ENCODE data around the gene TLR9.

Gene TLR9

DNA sequence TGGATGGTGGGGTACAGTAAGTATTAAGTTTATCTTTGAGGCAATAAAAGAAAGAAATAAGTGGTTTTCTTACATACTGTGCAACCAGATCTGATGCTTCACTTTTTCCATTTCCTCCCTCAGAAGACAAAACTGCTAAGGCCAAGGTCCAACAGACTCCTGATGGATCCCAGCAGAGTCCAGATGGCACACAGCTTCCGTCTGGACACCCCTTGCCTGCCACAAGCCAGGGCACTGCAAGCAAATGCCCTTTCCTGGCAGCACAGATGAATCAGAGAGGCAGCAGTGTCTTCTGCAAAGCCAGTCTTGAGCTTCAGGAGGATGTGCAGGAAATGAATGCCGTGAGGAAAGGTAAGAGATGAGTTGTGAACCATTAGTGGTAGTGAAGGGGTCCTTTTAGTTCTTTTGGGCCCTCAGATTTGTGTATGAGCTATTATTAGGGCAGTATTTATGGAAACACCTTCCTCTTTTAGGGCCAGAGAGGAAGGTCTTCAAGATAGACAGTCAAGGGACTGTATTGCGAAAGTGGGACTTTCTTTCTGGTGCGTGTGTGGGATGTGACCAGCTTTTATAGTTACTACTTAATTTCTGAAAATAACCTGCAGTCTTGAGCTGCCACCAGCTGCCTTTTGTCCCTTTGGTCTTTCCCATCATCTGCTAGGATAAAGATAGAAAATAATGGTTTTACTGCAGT lies 22.9 kb downstream of the TLR9 start:
- no peak for DNase-seq (ENCODE audit: low spot score in 2 of 2)
- ATAC-seq = no peak
- peaks cover 68% of the 10 kb centered on the region for H3K4me1 Mint-ChIP-seq
- H3K9me3 Mint-ChIP-seq = no peaks in the 10 kb centered on the region
- peaks cover 100% of the 10 kb centered on the region for H3K36me3 Mint-ChIP-seq
- no peak overlapping the region for H3K4me3 Mint-ChIP-seq
- H3K27ac Mint-ChIP-seq = peak overlapping the region; percentile 72

DNA sequence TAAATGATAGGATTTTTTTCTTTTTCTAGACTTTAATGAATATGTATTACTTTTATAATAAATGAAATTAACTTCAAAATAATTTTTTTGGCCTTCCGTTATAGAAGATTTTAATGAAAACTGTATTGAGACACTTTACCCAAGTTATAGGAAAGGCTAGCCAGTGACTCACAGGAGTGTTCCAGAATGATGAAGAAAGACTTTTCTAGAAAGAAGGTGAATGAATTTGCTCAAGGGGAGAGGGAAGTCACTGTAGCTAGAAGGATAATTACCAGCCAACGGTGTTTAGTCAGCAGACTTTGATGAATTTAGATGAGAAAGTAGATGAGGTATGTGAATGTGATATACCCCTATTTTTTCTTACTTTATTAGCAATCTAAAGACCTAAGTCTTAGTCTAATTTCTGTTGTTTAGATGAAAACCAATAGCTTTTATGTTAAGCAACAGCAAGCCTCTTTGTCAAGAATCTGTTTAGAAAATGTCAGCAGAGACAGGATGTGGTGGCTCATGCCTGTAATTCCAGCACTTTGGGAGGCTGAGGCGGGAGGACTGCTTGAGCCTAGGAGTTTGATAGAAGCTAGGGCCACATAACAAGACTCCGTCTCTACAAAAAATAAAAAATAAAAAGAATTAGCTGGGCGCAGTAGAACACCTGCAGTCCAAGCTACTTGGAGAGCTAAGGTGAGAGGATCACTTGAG lies 24.3 kb downstream of the TLR9 start:
- Mint-ChIP-seq H3K4me3 (no peak overlapping the region), H3K27ac (peak overlapping the region; percentile 72), H3K36me3 (peaks cover 89% of the 10 kb centered on the region), H3K4me1 (peaks cover 82% of the 10 kb centered on the region), H3K9me3 (no peaks in the 10 kb centered on the region)
- ATAC-seq (no peak), DNase-seq (ENCODE audit: low spot score in 2 of 2) (no peak)

DNA sequence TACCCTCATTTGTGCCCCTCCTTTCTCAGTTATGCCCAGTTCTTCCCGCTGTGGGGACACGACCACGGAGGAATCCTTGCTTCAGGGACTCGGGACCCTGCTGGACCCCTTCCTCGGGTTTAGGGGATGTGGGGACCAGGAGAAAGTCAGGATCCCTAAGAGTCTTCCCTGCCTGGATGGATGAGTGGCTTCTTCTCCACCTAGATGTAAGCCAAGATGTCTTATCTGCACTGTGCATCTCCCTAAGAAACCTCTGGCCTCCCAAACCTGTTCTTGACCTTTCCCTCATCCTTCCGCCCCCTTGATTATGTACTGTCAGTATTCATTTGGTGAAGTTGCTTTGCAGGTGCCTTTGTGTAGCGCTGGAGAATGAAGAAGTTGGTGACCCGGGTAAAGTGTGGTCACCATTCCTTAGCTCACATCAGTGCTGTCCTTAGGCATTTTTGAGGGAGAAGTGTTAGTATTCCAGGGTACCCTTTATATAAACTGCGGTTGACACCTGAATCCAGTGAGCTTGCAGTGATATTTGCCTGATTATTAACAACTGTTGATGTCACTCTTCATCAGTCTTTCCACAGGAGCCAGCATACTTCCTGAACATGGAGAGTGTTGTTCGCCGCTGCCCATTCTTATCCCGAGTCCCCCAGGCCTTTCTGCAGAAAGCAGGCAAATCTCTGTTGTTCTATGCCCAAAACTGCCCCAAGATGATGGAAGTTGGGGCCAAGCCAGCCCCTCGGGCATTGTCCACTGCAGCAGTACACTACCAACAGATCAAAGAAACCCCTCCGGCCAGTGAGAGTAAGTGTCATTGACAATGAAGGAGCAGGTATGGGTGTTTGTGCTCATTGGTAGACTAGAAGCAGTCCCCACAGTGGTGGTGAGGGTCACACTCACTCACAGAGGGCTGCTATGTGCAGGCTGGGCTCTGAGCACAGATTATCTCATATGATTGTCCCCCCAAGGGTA lies 26.5 kb downstream of the TLR9 start:
- H3K36me3 Mint-ChIP-seq = peaks cover 67% of the 10 kb centered on the region
- no peak for ATAC-seq
- H3K4me1 Mint-ChIP-seq = peaks cover 72% of the 10 kb centered on the region
- H3K9me3 Mint-ChIP-seq = no peaks in the 10 kb centered on the region
- DNase-seq (ENCODE audit: low spot score in 2 of 2) = no peak
- peak overlapping the region; percentile 100 for H3K4me3 Mint-ChIP-seq
- peak overlapping the region; percentile 99 for H3K27ac Mint-ChIP-seq

DNA sequence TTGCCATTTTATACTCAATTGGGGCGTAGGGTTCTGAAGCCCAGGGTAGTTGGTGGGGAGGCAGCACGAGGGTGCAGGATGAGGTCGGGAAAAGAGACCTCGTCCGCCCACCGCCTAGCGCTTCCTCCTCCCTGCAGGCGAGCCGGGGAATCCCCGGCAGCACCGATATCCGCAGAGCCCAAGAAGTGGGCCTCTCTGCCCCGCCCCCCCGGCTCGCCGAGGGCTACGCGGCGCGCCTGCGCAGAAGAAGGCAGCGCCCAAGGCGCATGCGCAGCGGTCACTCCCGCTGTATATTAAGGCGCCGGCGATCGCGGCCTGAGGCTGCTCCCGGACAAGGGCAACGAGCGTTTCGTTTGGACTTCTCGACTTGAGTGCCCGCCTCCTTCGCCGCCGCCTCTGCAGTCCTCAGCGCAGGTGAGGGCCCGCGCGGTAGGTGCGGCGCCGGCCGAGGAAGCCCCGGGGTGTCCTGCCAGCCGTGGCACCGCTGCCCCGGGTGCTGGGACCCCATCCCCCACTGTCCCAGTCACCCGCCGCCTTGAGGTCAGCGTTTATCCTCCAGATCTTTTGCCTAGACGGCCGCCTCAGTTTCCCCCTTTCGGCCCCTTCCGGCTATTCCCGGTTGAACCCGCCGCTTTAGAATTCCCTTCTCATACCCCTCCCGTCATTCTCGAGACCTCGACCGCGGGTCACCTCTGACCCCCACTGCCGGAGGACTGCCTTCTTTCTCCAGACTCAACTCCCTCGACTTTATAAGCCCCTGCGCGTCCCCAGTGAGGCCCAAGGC lies 27.4 kb downstream of the TLR9 start, which contains the start of gene ALAS1:
TSS of gene ALAS1 (plus strand) at position 319 of the 784 bp plus-strand sequence. CDS start 1,082 bp downstream, outside the sequence.
- H3K4me3 Mint-ChIP-seq = peak within 1 kb of the TSS; percentile 100
- H3K9me3 Mint-ChIP-seq = no peaks in the 10 kb centered on the region
- H3K27ac Mint-ChIP-seq = peak within 1 kb of the TSS; percentile 99
- ATAC-seq = peak; percentile 91
- peaks cover 65% of the 10 kb centered on the region for H3K4me1 Mint-ChIP-seq
- peak; percentile 99 for DNase-seq (ENCODE audit: low spot score in 2 of 2)
- H3K36me3 Mint-ChIP-seq = peaks cover 58% of the 10 kb centered on the region

DNA sequence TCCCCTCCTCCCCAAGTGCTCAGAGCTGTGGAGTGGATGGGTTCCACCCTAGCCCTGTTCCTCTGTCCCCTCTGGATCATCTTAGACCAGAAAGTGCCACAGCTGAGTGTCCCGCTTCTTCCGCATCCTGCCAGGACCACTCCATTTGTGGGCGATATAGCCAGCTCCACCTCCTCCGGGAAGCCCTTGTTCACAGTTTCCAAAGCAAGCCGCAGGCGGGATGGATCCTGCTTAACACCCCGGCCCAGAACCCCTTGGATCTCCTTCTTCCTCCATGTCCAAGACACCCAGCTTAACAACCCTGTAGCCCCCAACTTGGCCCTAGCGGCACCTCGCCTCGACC lies 28.0 kb downstream of the TLR9 start:
- H3K4me3 Mint-ChIP-seq = peak overlapping the region; percentile 100
- DNase-seq (ENCODE audit: low spot score in 2 of 2) (no peak), ATAC-seq (peak; percentile 4)
- peaks cover 61% of the 10 kb centered on the region for H3K4me1 Mint-ChIP-seq
- peak overlapping the region; percentile 99 for H3K27ac Mint-ChIP-seq
- H3K9me3 Mint-ChIP-seq = no peaks in the 10 kb centered on the region
- H3K36me3 Mint-ChIP-seq = peaks cover 53% of the 10 kb centered on the region

DNA sequence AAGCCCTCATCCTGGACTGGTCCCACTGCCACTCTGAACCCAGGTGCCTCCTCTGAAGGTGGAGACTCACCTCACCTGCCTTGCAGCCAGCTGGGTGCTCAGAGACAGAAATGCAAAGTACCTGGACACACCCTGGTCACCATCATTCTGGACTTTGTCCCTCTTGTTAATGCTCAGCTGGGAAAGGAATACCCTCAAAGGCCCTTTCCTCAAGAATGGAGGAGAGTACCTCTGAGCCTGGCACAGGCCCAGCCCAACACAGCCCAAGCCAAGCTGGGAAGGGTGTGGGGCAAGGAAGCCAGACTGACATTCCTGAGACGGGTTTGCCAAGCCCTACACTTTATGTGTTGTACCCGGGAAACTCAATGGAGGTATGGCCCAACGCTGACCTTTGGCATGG lies 28.5 kb downstream of the TLR9 start:
- Mint-ChIP-seq H3K9me3 (no peaks in the 10 kb centered on the region), H3K36me3 (peaks cover 48% of the 10 kb centered on the region), H3K27ac (peak overlapping the region; percentile 99), H3K4me1 (peaks cover 56% of the 10 kb centered on the region), H3K4me3 (peak overlapping the region; percentile 100)
- no peak for ATAC-seq
- no peak for DNase-seq (ENCODE audit: low spot score in 2 of 2)

DNA sequence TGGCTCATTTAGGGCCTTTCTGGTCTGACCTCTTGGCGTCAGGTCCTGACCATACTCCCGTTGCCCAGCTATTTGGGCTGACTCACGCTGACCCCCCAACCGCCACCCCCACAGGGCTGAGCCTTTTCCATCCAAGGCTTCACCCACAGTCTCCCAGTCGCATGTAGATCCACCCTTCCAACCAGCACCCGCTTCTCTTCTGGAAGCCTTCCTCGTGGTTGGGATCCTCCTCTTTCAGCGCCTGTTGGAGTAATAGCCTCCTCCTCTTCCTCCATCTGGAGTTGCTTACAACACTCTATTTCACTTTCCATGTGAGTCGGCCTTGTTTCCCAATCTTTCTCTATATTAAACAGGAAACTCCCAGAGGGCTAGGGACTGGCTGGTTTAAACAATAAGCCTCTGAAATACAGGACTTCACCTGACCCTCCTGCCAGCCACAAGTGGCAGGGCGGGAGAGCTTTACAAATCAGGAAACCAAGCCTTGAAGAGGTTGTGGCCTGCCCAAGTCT lies 29.6 kb downstream of the TLR9 start:
- peaks cover 37% of the 10 kb centered on the region for H3K36me3 Mint-ChIP-seq
- ATAC-seq (no peak), DNase-seq (ENCODE audit: low spot score in 2 of 2) (no peak)
- H3K27ac Mint-ChIP-seq = peak overlapping the region; percentile 71
- no peaks in the 10 kb centered on the region for H3K9me3 Mint-ChIP-seq
- H3K4me3 Mint-ChIP-seq = no peak overlapping the region
- H3K4me1 Mint-ChIP-seq = peaks cover 45% of the 10 kb centered on the region

DNA sequence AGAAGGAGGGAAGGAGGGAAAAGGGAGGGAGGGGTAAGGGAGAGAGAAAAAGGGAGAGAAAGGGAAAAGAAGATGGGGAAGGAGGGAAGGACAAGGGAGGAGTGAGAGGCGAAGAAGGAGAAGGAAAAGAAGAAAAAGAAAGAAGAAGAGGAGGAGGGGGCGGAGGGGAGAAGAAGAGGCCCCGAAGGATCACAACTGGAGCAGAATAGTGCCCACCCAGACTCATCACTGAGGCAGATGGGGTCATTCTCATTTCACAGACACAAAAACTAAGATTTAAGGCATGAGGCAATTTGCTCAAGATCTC lies 30.2 kb downstream of the TLR9 start:
- Mint-ChIP-seq H3K4me3 (no peak overlapping the region), H3K9me3 (no peaks in the 10 kb centered on the region), H3K4me1 (peaks cover 41% of the 10 kb centered on the region), H3K36me3 (peaks cover 31% of the 10 kb centered on the region), H3K27ac (no peak overlapping the region)
- DNase-seq (ENCODE audit: low spot score in 2 of 2) = no peak
- ATAC-seq = no peak

DNA sequence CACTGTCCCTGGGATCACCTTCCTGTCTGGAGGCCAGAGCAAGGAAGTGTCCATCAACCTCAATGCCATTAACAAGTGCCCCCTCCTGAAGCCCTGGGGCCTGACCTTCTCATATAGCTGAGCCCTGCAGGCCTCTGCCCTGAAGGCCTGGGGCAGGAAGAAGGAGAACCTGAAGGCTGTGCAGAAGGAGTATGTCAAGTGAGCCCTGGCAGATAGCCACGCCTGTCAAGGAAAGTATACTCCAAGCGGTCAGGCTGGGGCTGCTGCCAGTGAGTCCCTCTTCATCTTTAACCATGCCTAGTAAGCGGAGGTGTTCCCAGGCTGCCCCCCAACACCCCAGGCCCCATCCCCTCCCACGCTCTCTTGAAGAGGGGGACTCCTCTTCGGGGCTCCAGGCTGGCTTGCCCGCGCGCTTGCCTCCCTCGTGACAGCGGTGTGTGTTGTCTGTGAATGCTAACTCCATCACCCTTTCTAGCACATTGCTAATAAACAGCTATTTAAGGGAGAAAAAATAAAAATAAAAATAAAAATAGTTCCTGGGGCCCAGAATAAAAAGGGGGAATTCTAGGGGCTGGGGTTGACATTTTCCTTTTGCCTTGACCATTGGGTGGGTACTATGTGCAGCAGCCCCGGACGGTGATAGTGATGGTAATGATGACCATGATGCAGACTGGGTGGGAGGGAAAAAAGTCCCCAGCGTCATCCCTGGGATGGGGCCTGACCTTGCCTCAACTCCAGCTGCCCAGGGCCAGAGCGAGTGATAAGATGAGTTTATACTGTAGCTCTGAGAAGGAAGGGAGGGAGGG lies 30.8 kb downstream of the TLR9 start:
- DNase-seq (ENCODE audit: low spot score in 2 of 2) = no peak
- ATAC-seq = no peak
- Mint-ChIP-seq H3K27ac (no peak overlapping the region), H3K36me3 (peaks cover 25% of the 10 kb centered on the region), H3K4me3 (no peak overlapping the region), H3K4me1 (peaks cover 37% of the 10 kb centered on the region), H3K9me3 (no peaks in the 10 kb centered on the region)

DNA sequence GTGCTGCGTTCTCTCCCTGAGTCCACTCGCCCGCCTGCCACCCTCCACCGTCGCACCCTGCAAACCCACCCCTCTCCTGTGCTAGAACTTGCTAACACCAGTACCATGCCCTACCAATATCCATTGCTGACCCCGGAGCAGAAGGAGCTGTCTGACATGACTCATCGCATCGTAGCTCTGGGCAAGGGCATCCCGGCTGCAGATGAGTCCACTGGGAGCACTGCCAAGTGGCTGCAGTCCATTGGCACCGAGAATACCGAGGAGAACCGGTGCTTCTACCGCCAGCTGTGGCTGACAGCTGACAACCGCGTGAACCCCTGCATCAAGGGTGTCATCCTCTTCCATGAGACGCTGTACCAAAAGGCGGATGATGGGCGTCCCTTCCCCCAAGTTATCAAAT lies 32.4 kb downstream of the TLR9 start:
- Mint-ChIP-seq H3K27ac (no peak overlapping the region), H3K4me3 (no peak overlapping the region), H3K4me1 (peaks cover 23% of the 10 kb centered on the region), H3K9me3 (no peaks in the 10 kb centered on the region), H3K36me3 (peaks cover 9% of the 10 kb centered on the region)
- no peak for ATAC-seq
- DNase-seq (ENCODE audit: low spot score in 2 of 2) = no peak

DNA sequence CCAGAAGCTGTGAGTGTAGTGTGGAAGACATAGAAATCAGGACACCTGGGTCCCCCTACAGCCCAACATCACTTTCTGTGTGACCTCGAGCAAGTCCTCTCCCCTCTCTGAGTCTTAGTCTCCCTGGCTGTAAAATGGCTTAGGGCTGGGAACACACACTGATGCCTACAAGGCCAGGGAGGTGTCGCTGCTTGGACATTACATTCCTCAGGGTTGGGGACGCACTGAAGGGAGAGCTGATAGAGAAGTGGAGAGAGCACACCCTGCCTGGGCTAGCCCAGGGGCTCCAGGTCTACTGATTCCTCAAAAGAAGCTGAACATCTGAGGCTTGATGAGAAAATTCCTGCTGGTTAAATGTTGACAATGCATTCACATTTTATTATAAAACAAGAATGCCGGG lies 33.8 kb downstream of the TLR9 start:
- Mint-ChIP-seq H3K4me1 (peaks cover 10% of the 10 kb centered on the region), H3K4me3 (no peak overlapping the region), H3K36me3 (no peaks in the 10 kb centered on the region), H3K27ac (no peak overlapping the region), H3K9me3 (no peaks in the 10 kb centered on the region)
- no peak for ATAC-seq
- no peak for DNase-seq (ENCODE audit: low spot score in 2 of 2)

DNA sequence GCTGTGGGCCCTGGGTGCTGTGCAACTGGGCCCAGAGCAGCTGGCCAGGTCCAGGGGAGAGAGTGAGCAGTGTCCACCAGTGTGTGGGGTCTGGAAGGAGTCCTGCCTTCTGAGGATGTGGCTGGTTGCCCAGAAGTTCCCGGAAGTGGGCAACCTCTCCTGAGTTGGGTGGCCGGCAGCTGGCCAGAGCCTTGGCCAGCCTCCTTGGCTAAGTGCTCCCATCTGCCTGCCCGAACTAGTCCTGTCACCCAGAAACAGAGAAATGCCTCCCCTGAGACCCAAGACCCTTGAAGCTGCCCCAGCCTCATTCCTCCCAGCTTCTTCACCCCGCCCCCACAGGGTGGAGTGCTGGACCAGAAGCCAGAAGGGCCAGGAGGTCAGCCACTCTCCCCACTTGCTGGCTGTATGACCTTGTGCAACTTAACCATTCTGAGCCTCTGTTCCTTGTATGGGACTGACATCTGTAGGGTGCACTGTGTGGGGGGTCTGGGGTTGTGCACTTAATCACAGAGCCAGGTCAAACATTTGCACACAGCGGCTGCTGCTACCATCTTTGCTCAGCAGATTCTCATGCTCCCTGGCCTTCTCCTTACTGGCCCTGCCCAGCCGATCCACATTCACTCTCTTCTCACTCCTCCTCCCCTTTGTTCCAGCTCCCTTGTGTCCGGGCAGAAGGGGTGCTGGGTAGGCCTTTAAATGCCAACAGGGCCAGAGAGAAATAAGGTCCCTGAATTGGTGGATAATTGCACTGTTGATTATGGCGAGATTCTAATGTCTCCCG lies 35.0 kb downstream of the TLR9 start:
- DNase-seq (ENCODE audit: low spot score in 2 of 2) (no peak), ATAC-seq (no peak)
- H3K36me3 Mint-ChIP-seq = no peaks in the 10 kb centered on the region
- peak overlapping the region; percentile 67 for H3K27ac Mint-ChIP-seq
- H3K9me3 Mint-ChIP-seq = no peaks in the 10 kb centered on the region
- H3K4me1 Mint-ChIP-seq = no peaks in the 10 kb centered on the region
- H3K4me3 Mint-ChIP-seq = no peak overlapping the region

DNA sequence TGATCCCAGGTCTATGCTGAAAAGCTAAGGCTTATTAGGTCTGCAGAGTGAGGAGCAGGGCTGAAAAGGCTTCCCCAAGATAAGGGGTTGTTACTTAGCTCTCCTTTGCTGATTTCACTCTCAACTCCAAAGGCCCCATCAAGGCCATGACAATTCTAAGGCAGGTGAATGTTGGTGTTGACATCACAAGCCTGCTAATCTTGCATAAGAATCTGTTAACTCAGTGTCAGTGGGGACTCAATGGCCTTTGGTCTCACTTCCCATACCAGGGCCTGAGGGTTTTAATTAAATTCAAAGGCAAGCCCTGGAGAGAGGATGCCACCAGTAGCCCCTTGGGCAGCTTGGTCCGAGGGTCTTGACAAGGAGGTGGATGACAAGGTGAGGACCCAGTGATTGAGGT lies 36.9 kb downstream of the TLR9 start:
- no peaks in the 10 kb centered on the region for H3K36me3 Mint-ChIP-seq
- DNase-seq (ENCODE audit: low spot score in 2 of 2) = no peak
- peaks cover 14% of the 10 kb centered on the region for H3K4me1 Mint-ChIP-seq
- no peak overlapping the region for H3K4me3 Mint-ChIP-seq
- no peak overlapping the region for H3K27ac Mint-ChIP-seq
- ATAC-seq = no peak
- H3K9me3 Mint-ChIP-seq = no peaks in the 10 kb centered on the region
